Endodermal cell (in vitro differentiated cells): Measurements from ENCODE around the gene MS4A15. TPM values are rescaled to one million over a fixed set of nuclear protein-coding genes. Genes with fewer than 3 reads are reported as not detected.

Experiments used
- DNase-seq: peaks from one replicate; pipeline ENCODE4 v3.0.0-alpha.2; 2017
- H3K27ac ChIP-seq: 2 replicates; pipeline ENCODE4 v1.5.1; 2013; ENCODE audit warnings: mild to moderate bottlenecking, low read depth, low read length, moderate library complexity
- H3K27me3 ChIP-seq: 2 replicates; pipeline ENCODE4 v1.6.1; 2013; ENCODE audit warnings: mild to moderate bottlenecking, low read length, moderate library complexity; ENCODE audit not compliant: insufficient read depth, control insufficient read depth, poor library complexity, severe bottlenecking
- H3K36me3 ChIP-seq: 2 replicates; pipeline ENCODE4 v1.7.0; 2013; ENCODE audit warnings: mild to moderate bottlenecking, low read length, moderate library complexity; ENCODE audit not compliant: control insufficient read depth, insufficient read depth
- H3K4me1 ChIP-seq: one replicate; pipeline ENCODE4 v1.7.0; 2013; ENCODE audit warnings: low read length; ENCODE audit not compliant: control insufficient read depth, insufficient read depth
- H3K4me3 ChIP-seq: 2 replicates; pipeline ENCODE4 v1.5.1; 2013; ENCODE audit warnings: mild to moderate bottlenecking, low read length, moderate library complexity
- H3K9ac ChIP-seq: 2 replicates; pipeline ENCODE4 v1.6.1; 2013; ENCODE audit warnings: mild to moderate bottlenecking, low read length, moderate library complexity; ENCODE audit not compliant: poor library complexity, severe bottlenecking; ENCODE audit errors: extremely low read depth
- H3K9me3 ChIP-seq: 2 replicates; pipeline ENCODE4 v1.6.1; 2013; ENCODE audit warnings: mild to moderate bottlenecking, low read length, moderate library complexity; ENCODE audit not compliant: control insufficient read depth
- H3K27ac Mint-ChIP-seq: 2 replicates; pipeline ENCODE4 v1.8.0; 2020; ENCODE audit warnings: mixed read lengths
- H3K27me3 Mint-ChIP-seq: 2 replicates; pipeline ENCODE4 v1.8.0; 2021; ENCODE audit warnings: mild to moderate bottlenecking, mixed read lengths; ENCODE audit not compliant: insufficient read depth
- H3K36me3 Mint-ChIP-seq: 2 replicates; pipeline ENCODE4 v1.8.0; 2020; ENCODE audit warnings: low read depth, mixed read lengths
- H3K4me1 Mint-ChIP-seq: 2 replicates; pipeline ENCODE4 v1.8.0; 2020; ENCODE audit warnings: mixed read lengths
- H3K4me3 Mint-ChIP-seq: 2 replicates; pipeline ENCODE4 v1.8.0; 2020; ENCODE audit warnings: mild to moderate bottlenecking, moderate library complexity, mixed read lengths
- H3K9me3 Mint-ChIP-seq: 2 replicates; pipeline ENCODE4 v1.8.0; 2020; ENCODE audit warnings: mild to moderate bottlenecking, mixed read lengths
- WGBS, 2 experiments: methylation state at CpG; one replicate each; pipeline versions ENCODE4 v1.1.5 to v1.1.7; 2013; ENCODE audit warnings: missing lambda C conversion rate in 2 of 2, mixed read lengths in 1 of 2; ENCODE audit not compliant: insufficient coverage in 1 of 2, insufficient read length in 1 of 2; 5-methylcytosine and 5-hydroxymethylcytosine counted together
- total RNA-seq, 2 donors: library from RNA; stranded (reverse); fragmentation: NEBNext Ultra II Directional in 1 of 2; extraction: Animal tissue kit (Norgen Biotek cat#: 25700) in 1 of 2; gene quantifications; 2 replicates in 1 of 2; 3 replicates in 1 of 2; pipeline ENCODE4 v1.2.1, GENCODE V29; 2021
- TF ChIP-seq, protein P1 (sequence below): fragments of 200-600 bp; sonication (generic); conservative IDR thresholded peaks from 2 replicates; pipeline ENCODE4 v1.5.0; 2021; ENCODE audit warnings: antibody characterized with exemption, mild to moderate bottlenecking

MS4A15 gene
- total RNA-seq, 2 donors from 2014 or later = not detected

DNA sequence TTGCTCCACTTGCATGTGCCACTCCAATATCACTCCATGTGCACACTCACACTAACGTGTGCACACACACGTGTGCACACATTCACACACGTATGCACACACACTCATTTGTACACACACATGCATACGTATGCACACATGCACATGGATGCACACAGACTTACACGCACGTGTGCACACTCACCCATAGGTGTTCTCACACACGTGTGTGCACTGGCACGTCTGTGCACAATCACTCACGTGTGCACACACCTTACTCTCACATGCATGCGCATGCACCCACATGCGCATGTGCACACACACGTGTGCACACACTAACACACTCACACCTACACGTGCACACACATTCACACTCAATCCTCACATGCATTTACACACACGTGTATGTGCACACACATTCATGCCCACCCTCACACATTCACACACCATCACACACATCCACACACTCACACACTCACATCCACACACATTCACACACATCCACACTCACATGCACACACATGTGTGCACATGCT, 9.3 kb upstream of the MS4A15 start:
- Histone ChIP-seq H3K27ac (no peak overlapping the region), H3K36me3 (no peaks in the 10 kb centered on the region), H3K4me3 (no peak overlapping the region), H3K9ac (no peak overlapping the region), H3K4me1 (no peaks in the 10 kb centered on the region), H3K27me3 (no peaks in the 10 kb centered on the region), H3K9me3 (no peaks in the 10 kb centered on the region)
- no peak overlapping the region for H3K27ac Mint-ChIP-seq
- no peak overlapping the region for H3K4me3 Mint-ChIP-seq
- H3K27me3 Mint-ChIP-seq = peaks cover 3% of the 10 kb centered on the region
- H3K4me1 Mint-ChIP-seq = no peaks in the 10 kb centered on the region
- H3K9me3 Mint-ChIP-seq = peaks cover 6% of the 10 kb centered on the region
- DNase-seq = no peak
- H3K36me3 Mint-ChIP-seq = no peaks in the 10 kb centered on the region
- TF ChIP-seq, protein P1, sequence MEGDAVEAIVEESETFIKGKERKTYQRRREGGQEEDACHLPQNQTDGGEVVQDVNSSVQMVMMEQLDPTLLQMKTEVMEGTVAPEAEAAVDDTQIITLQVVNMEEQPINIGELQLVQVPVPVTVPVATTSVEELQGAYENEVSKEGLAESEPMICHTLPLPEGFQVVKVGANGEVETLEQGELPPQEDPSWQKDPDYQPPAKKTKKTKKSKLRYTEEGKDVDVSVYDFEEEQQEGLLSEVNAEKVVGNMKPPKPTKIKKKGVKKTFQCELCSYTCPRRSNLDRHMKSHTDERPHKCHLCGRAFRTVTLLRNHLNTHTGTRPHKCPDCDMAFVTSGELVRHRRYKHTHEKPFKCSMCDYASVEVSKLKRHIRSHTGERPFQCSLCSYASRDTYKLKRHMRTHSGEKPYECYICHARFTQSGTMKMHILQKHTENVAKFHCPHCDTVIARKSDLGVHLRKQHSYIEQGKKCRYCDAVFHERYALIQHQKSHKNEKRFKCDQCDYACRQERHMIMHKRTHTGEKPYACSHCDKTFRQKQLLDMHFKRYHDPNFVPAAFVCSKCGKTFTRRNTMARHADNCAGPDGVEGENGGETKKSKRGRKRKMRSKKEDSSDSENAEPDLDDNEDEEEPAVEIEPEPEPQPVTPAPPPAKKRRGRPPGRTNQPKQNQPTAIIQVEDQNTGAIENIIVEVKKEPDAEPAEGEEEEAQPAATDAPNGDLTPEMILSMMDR = no peak
- 91 to 98% methylated on average over 14 of the region's 14 CpGs for WGBS, 2 experiments

- H3K27ac Mint-ChIP-seq = no peak overlapping the region
Measured at GRCh38 chr11:60748225-60748624, 8.4 kb upstream of the MS4A15 start.

DNA sequence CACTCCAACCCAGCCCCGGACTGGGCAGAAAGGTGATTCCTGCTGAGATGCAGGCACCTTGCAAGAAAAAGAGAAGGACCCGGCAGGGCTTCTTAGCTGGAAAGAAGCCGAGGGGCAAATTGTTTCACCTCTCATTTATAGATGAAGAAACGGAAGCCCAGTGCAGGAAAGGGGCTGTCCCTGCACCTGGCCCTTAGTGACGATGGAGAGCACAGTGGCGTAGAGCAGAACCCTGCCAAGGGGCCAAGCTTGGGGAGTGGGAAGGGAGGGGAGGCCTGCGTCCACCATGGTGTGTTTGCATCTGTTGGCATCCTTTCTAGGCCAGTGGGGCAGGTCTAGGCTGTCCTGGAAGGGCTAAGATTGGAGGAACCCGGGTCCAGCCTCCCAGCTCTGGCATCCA, 7.8 kb upstream of the MS4A15 start:
- no peak overlapping the region for H3K27ac Mint-ChIP-seq
- TF ChIP-seq, protein P1 = no peak
- peaks cover 3% of the 10 kb centered on the region for H3K4me1 Mint-ChIP-seq

More at GRCh38 chr11:60748225-60748624, 8.4 kb upstream of the MS4A15 start:
- Histone ChIP-seq H3K9me3 (no peaks in the 10 kb centered on the region), H3K27me3 (no peaks in the 10 kb centered on the region), H3K4me1 (no peaks in the 10 kb centered on the region), H3K36me3 (no peaks in the 10 kb centered on the region), H3K27ac (no peak overlapping the region), H3K4me3 (no peak overlapping the region), H3K9ac (no peak overlapping the region)
- WGBS, 2 experiments = 87 to 100% methylated on average over 1 to 16 of the region's 17 CpGs
- no peak for DNase-seq
- TF ChIP-seq, protein P1 = no peak
- Mint-ChIP-seq H3K4me1 (peaks cover 1% of the 10 kb centered on the region), H3K27me3 (peaks cover 3% of the 10 kb centered on the region), H3K4me3 (no peak overlapping the region), H3K9me3 (peaks cover 3% of the 10 kb centered on the region), H3K36me3 (no peaks in the 10 kb centered on the region)

More for the DNA sequence above, 7.8 kb upstream of the MS4A15 start:
- Histone ChIP-seq H3K4me1 (no peaks in the 10 kb centered on the region), H3K9ac (no peak overlapping the region), H3K36me3 (no peaks in the 10 kb centered on the region), H3K9me3 (no peaks in the 10 kb centered on the region), H3K27me3 (no peaks in the 10 kb centered on the region), H3K27ac (no peak overlapping the region), H3K4me3 (no peak overlapping the region)
- H3K4me3 Mint-ChIP-seq = no peak overlapping the region
- peaks cover 3% of the 10 kb centered on the region for H3K9me3 Mint-ChIP-seq
- no peak for DNase-seq
- peaks cover 3% of the 10 kb centered on the region for H3K27me3 Mint-ChIP-seq
- 78 to 86% methylated on average over 6 to 8 of the region's 8 CpGs for WGBS, 2 experiments
- H3K36me3 Mint-ChIP-seq = no peaks in the 10 kb centered on the region
